DLD1 (cell line): ENCODE measurements around the gene EVA1A.
"Not testable (repeated sequence)": the region's sequence is repeated elsewhere in the genome, so short reads cannot be mapped to it uniquely, and the experiment has no call there.

ENCODE experiments used
- in situ Hi-C: cut with HindIII; loops from 2 replicates; pipeline ENCODE4 v1.10.0; 2017; ENCODE audit warnings: low sequenced_read_pairs

Gene EVA1A

GRCh38 chr2:75489721-75490120 is 71.0 kb downstream of the EVA1A start:
- in situ Hi-C loops = no loop called here

- in situ Hi-C loops = no loop called here
Observed at GRCh38 chr2:75488157-75488556, 72.6 kb downstream of the EVA1A start.

- in situ Hi-C loops = not testable (repeated sequence)
Observed at GRCh38 chr2:75486735-75487134, 74.0 kb downstream of the EVA1A start.

GRCh38 chr2:75484840-75485239 is 75.9 kb downstream of the EVA1A start:
- in situ Hi-C loops = no loop called here

- in situ Hi-C loops = no loop called here
Observed at GRCh38 chr2:75483878-75484277, 76.9 kb downstream of the EVA1A start.

GRCh38 chr2:75482398-75482797 is 78.3 kb downstream of the EVA1A start:
- in situ Hi-C loops = no loop called here

- in situ Hi-C loops = no loop called here
Observed at GRCh38 chr2:75480971-75481836, 79.5 kb downstream of the EVA1A start.

- in situ Hi-C loops = not testable (repeated sequence)
Observed at GRCh38 chr2:75477696-75478095, 83.0 kb downstream of the EVA1A start.

GRCh38 chr2:75476761-75477160 is 84.0 kb downstream of the EVA1A start:
- in situ Hi-C loops = no loop called here

GRCh38 chr2:75475976-75476375 is 84.8 kb downstream of the EVA1A start:
- in situ Hi-C loops = no loop called here

GRCh38 chr2:75475049-75475448 is 85.7 kb downstream of the EVA1A start:
- in situ Hi-C loops = no loop called here

- in situ Hi-C loops = loop anchor here (25.0 kb wide), 1 partner anchor 138 kb away; no protein-coding TSS in a partner anchor
Observed at GRCh38 chr2:75474115-75474514, 86.6 kb downstream of the EVA1A start.

- in situ Hi-C loops = loop anchor here (25.0 kb wide), 1 partner anchor 145 kb away; no protein-coding TSS in a partner anchor
Observed at GRCh38 chr2:75466708-75467311, 93.9 kb downstream of the EVA1A start.

GRCh38 chr2:75465317-75465984 is 95.3 kb downstream of the EVA1A start:
- in situ Hi-C loops = loop anchor here (25.0 kb wide), 1 partner anchor 147 kb away; no protein-coding TSS in a partner anchor

GRCh38 chr2:75464348-75464946 is 96.3 kb downstream of the EVA1A start:
- in situ Hi-C loops = loop anchor here (25.0 kb wide), 1 partner anchor 148 kb away; no protein-coding TSS in a partner anchor

- in situ Hi-C loops = loop anchor here (25.0 kb wide), 1 partner anchor 150 kb away; no protein-coding TSS in a partner anchor
Observed at GRCh38 chr2:75462721-75463120, 98.0 kb downstream of the EVA1A start.

- in situ Hi-C loops = loop anchor here (25.0 kb wide), 1 partner anchor 150 kb away; no protein-coding TSS in a partner anchor
Observed at GRCh38 chr2:75462206-75462605, 98.5 kb downstream of the EVA1A start.

- in situ Hi-C loops = loop anchor here (25.0 kb wide), 1 partner anchor 152 kb away; no protein-coding TSS in a partner anchor
Observed at GRCh38 chr2:75460630-75461029, 100.1 kb downstream of the EVA1A start.

- in situ Hi-C loops = loop anchor here (25.0 kb wide), 1 partner anchor 153 kb away; no protein-coding TSS in a partner anchor
Observed at GRCh38 chr2:75459565-75460310, 101.0 kb downstream of the EVA1A start.

GRCh38 chr2:75458201-75458600 is 102.5 kb downstream of the EVA1A start:
- in situ Hi-C loops = loop anchor here (25.0 kb wide), 1 partner anchor 154 kb away; no protein-coding TSS in a partner anchor
